Endothelial cell (in vitro differentiated cells): Measurements from ENCODE around the gene CNGA2. TPM values are rescaled to one million over a fixed set of nuclear protein-coding genes. Genes with fewer than 3 reads are reported as not detected.

Source experiments
- DNase-seq: peaks from one replicate; pipeline ENCODE4 v3.0.0; 2021; ENCODE audit warnings: low spot score
- H3K27ac Mint-ChIP-seq: one replicate; pipeline ENCODE4 v1.8.0; 2021; ENCODE audit warnings: mixed read lengths, inconsistent platforms; ENCODE audit not compliant: unreplicated experiment
- H3K27me3 Mint-ChIP-seq: one replicate; pipeline ENCODE4 v1.8.0; 2021; ENCODE audit warnings: mild to moderate bottlenecking, moderate library complexity, mixed read lengths, inconsistent platforms; ENCODE audit not compliant: unreplicated experiment
- H3K36me3 Mint-ChIP-seq: one replicate; pipeline ENCODE4 v1.8.0; 2021; ENCODE audit warnings: mild to moderate bottlenecking, low read depth, mixed read lengths, inconsistent platforms; ENCODE audit not compliant: unreplicated experiment
- H3K4me1 Mint-ChIP-seq: one replicate; pipeline ENCODE4 v1.8.0; 2021; ENCODE audit warnings: mild to moderate bottlenecking, mixed read lengths, inconsistent platforms; ENCODE audit not compliant: unreplicated experiment
- H3K4me3 Mint-ChIP-seq: one replicate; pipeline ENCODE4 v1.8.0; 2021; ENCODE audit warnings: mild to moderate bottlenecking, mixed read lengths, inconsistent platforms; ENCODE audit not compliant: unreplicated experiment
- H3K9me3 Mint-ChIP-seq: one replicate; pipeline ENCODE4 v1.8.0; 2021; ENCODE audit warnings: mixed read lengths, inconsistent platforms; ENCODE audit not compliant: unreplicated experiment
- CTCF ChIP-seq: fragments of 200-600 bp; sonication (generic); IDR thresholded peaks from one replicate; pipeline ENCODE4 v1.5.0; 2021; ENCODE audit warnings: antibody characterized with exemption; ENCODE audit not compliant: unreplicated experiment
- total RNA-seq: library from RNA; stranded (reverse); fragmentation: NEBNext Ultra II Directional; extraction: Animal tissue kit (Norgen Biotek cat#: 25700); gene quantifications from one replicate; pipeline ENCODE4 v1.2.1, GENCODE V29; 2021; ENCODE audit not compliant: unreplicated experiment

Gene CNGA2
- total RNA-seq, 1 donor from 2014 or later, result not detected

- Mint-ChIP-seq H3K9me3 (no peaks in the 10 kb centered on the region), H3K27me3 (peaks cover 2% of the 10 kb centered on the region), H3K36me3 (no peaks in the 10 kb centered on the region), H3K4me1 (peaks cover 4% of the 10 kb centered on the region), H3K27ac (no peak overlapping the region), H3K4me3 (no peak overlapping the region)
- TF ChIP-seq CTCF, result no peak
- DNase-seq, result no peak
Measured at GRCh38 chrX:151702741-151703340, 31.7 kb upstream of the CNGA2 start.

GRCh38 chrX:151703487-151703886 lies 31.1 kb upstream of the CNGA2 start:
- Mint-ChIP-seq H3K27ac (no peak overlapping the region), H3K27me3 (peaks cover 2% of the 10 kb centered on the region), H3K36me3 (no peaks in the 10 kb centered on the region), H3K4me3 (no peak overlapping the region), H3K9me3 (no peaks in the 10 kb centered on the region), H3K4me1 (peaks cover 4% of the 10 kb centered on the region)
- no peak for DNase-seq
- TF ChIP-seq CTCF, result no peak

DNA sequence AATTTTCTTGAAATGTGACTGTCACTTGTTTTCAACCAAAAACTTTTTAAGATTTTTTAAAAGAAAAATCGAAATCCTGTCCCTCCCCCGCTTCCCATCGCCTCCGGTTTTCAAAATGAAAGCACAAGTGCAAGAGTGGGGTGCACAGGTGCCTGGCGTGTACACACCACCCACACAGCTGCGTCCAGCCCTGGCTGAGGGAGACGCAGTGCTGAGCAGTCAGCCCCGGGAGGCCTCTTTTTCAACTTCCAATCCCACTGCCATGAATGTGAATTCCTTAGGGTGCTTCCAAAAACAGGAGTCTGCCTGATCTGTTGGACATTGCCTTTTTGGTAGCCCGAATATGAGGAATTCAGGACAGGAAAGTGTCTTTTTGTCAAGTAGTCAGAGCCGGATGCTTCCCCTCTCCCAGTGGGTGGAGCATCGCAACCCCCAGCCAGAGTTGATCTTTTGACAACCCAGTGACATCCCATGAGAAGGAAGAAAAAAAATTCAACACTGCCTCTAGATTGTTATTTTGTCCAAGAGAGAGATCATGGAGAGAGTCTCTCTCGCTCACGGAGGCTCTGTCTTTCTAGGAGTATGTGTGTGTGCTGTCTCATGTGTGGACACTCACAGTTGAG lies 30.4 kb upstream of the CNGA2 start:
- Mint-ChIP-seq H3K27ac (no peak overlapping the region), H3K36me3 (no peaks in the 10 kb centered on the region), H3K9me3 (no peaks in the 10 kb centered on the region), H3K27me3 (peaks cover 2% of the 10 kb centered on the region), H3K4me3 (no peak overlapping the region), H3K4me1 (peaks cover 4% of the 10 kb centered on the region)
- no peak for TF ChIP-seq CTCF
- DNase-seq, result no peak

- H3K9me3 Mint-ChIP-seq, result no peaks in the 10 kb centered on the region
- DNase-seq, result no peak
- H3K4me3 Mint-ChIP-seq, result no peak overlapping the region
- no peaks in the 10 kb centered on the region for H3K36me3 Mint-ChIP-seq
- TF ChIP-seq CTCF, result no peak
- H3K27ac Mint-ChIP-seq, result no peak overlapping the region
- peaks cover 11% of the 10 kb centered on the region for H3K4me1 Mint-ChIP-seq
- H3K27me3 Mint-ChIP-seq, result no peaks in the 10 kb centered on the region
Measured at GRCh38 chrX:151708821-151709220, 25.7 kb upstream of the CNGA2 start.

DNA sequence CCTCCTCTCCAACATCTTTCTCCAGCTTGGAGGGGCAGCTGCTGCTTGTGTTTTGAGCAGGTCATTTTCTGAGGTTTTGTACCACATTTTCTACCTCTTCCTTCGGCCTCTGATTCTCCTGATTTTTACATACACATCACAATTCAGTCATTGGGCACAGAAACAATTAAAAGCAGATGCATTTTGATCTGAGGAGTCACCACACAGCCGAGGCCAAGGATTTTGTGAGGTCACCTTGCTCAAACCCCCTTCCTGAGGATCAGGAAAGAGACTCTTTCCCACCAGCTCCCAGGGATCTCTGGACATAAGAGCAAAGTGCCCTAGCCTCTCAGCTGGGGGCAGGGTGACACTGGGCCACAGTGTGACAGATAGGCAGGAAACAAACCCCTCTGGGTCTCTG lies 24.1 kb upstream of the CNGA2 start:
- Mint-ChIP-seq H3K27me3 (no peaks in the 10 kb centered on the region), H3K36me3 (no peaks in the 10 kb centered on the region), H3K9me3 (no peaks in the 10 kb centered on the region), H3K4me3 (no peak overlapping the region), H3K27ac (no peak overlapping the region), H3K4me1 (peaks cover 7% of the 10 kb centered on the region)
- no peak for TF ChIP-seq CTCF
- no peak for DNase-seq
